ENCODE results near the gene CDC40. TPM values are rescaled to one million over a fixed set of nuclear protein-coding genes. Genes with fewer than 3 reads are reported as not detected.

Gene CDC40
- total RNA-seq, 1 donor from 2014 or later = 40.1 TPM

GRCh38 chr6:110246378-110246777, 66.2 kb downstream of the CDC40 start:
- H3F3A ChIP-seq (ENCODE audit: low read depth) = no peaks in the 10 kb centered on the region
- H3K9me3 ChIP-seq (ENCODE audit: low read depth) = no peaks in the 10 kb centered on the region
- Mint-ChIP-seq H3K4me1 (peaks cover 12% of the 10 kb centered on the region), H3K36me3 (no peaks in the 10 kb centered on the region), H3K27ac (no peak overlapping the region), H3K4me3 (no peak overlapping the region), H3K9me3 (no peaks in the 10 kb centered on the region), H3K27me3 (ENCODE audit: insufficient read depth, low read depth) (peaks cover 3% of the 10 kb centered on the region)
- no peak overlapping the region for H3K9ac ChIP-seq
- no peaks in the 10 kb centered on the region for H3K79me2 ChIP-seq (ENCODE audit: low read depth)
- no peaks in the 10 kb centered on the region for H4K20me1 ChIP-seq (ENCODE audit: low read depth)
- DNase-seq (ENCODE audit: low spot score) = no peak
- H3K36me3 ChIP-seq = no peaks in the 10 kb centered on the region
- H3K27ac ChIP-seq = no peak overlapping the region
- H3K4me2 ChIP-seq = no peak overlapping the region
- H3K4me3 ChIP-seq = no peak overlapping the region
- H2AFZ ChIP-seq (replicated peaks) = no peak overlapping the region
- TF ChIP-seq CTCF (IDR thresholded peaks at IDR 0.05) (no peak), EZH2phosphoT487 (IDR thresholded peaks at IDR 0.05) (no peak), EZH2 (IDR thresholded peaks at IDR 0.05) (no peak)
- no peaks in the 10 kb centered on the region for H3K4me1 ChIP-seq
- no peaks in the 10 kb centered on the region for H3K27me3 ChIP-seq

- H3K9ac ChIP-seq = no peak overlapping the region
- Mint-ChIP-seq H3K27ac (no peak overlapping the region), H3K9me3 (no peaks in the 10 kb centered on the region), H3K36me3 (no peaks in the 10 kb centered on the region), H3K4me3 (no peak overlapping the region), H3K27me3 (ENCODE audit: insufficient read depth, low read depth) (peaks cover 3% of the 10 kb centered on the region), H3K4me1 (peaks cover 12% of the 10 kb centered on the region)
- DNase-seq (ENCODE audit: low spot score) = no peak
- H3K4me2 ChIP-seq = no peak overlapping the region
- no peaks in the 10 kb centered on the region for H3K36me3 ChIP-seq
- H3K4me3 ChIP-seq = no peak overlapping the region
- no peaks in the 10 kb centered on the region for H3F3A ChIP-seq (ENCODE audit: low read depth)
- TF ChIP-seq EZH2phosphoT487 (IDR thresholded peaks at IDR 0.05) = no peak
- TF ChIP-seq CTCF (IDR thresholded peaks at IDR 0.05) = no peak
- no peak for TF ChIP-seq EZH2 (IDR thresholded peaks at IDR 0.05)
- no peaks in the 10 kb centered on the region for H3K79me2 ChIP-seq (ENCODE audit: low read depth)
- H3K27ac ChIP-seq = no peak overlapping the region
- no peak overlapping the region for H2AFZ ChIP-seq (replicated peaks)
- H3K9me3 ChIP-seq (ENCODE audit: low read depth) = no peaks in the 10 kb centered on the region
- no peaks in the 10 kb centered on the region for H3K27me3 ChIP-seq
- H3K4me1 ChIP-seq = no peaks in the 10 kb centered on the region
- H4K20me1 ChIP-seq (ENCODE audit: low read depth) = no peaks in the 10 kb centered on the region
Observed at GRCh38 chr6:110246900-110247546, 66.8 kb downstream of the CDC40 start.

DNA sequence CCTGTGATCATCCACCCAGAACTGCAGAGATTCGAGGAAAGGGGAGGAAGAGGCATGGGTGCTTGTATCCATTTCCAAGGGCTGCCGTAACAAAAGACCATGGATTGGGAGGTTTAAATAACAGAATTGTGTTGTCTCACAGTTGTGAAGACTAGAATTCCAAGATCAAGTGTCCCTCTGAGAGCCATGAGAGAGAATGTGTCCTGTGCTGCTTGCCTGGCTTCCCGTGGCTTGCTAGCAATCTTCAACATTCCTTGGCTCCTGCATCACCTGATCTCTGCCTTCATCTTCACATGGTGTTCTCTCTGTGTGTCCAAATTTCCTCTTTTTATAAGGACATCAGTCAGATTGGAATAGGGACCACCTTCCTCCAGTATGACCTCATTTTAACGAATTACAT, 69.8 kb downstream of the CDC40 start:
- H3K36me3 ChIP-seq = no peaks in the 10 kb centered on the region
- TF ChIP-seq EZH2phosphoT487 (IDR thresholded peaks at IDR 0.05) (no peak), EZH2 (IDR thresholded peaks at IDR 0.05) (no peak), CTCF (IDR thresholded peaks at IDR 0.05) (no peak)
- no peaks in the 10 kb centered on the region for H3K4me1 ChIP-seq
- H4K20me1 ChIP-seq (ENCODE audit: low read depth) = no peaks in the 10 kb centered on the region
- no peak overlapping the region for H3K27ac ChIP-seq
- no peak overlapping the region for H3K4me3 ChIP-seq
- H3K36me3 Mint-ChIP-seq = no peaks in the 10 kb centered on the region
- peaks cover 12% of the 10 kb centered on the region for H3K4me1 Mint-ChIP-seq
- H3K27me3 Mint-ChIP-seq (ENCODE audit: insufficient read depth, low read depth) = no peaks in the 10 kb centered on the region
- H2AFZ ChIP-seq (replicated peaks) = no peak overlapping the region
- no peaks in the 10 kb centered on the region for H3K9me3 ChIP-seq (ENCODE audit: low read depth)
- no peaks in the 10 kb centered on the region for H3K9me3 Mint-ChIP-seq
- no peak overlapping the region for H3K4me3 Mint-ChIP-seq
- H3F3A ChIP-seq (ENCODE audit: low read depth) = no peaks in the 10 kb centered on the region
- no peaks in the 10 kb centered on the region for H3K79me2 ChIP-seq (ENCODE audit: low read depth)
- no peak overlapping the region for H3K4me2 ChIP-seq
- no peaks in the 10 kb centered on the region for H3K27me3 ChIP-seq
- no peak overlapping the region for H3K27ac Mint-ChIP-seq
- no peak for DNase-seq (ENCODE audit: low spot score)
- H3K9ac ChIP-seq = no peak overlapping the region

All from neural progenitor cell (in vitro differentiated cells).